ENCODE results near the gene IGFL2. TPM values are rescaled to one million over a fixed set of nuclear protein-coding genes. Genes with fewer than 3 reads are reported as not detected.
"Not testable (repeated sequence)": the region's sequence is repeated elsewhere in the genome, so short reads cannot be mapped to it uniquely, and the experiment has no call there.

IGFL2 gene
- total RNA-seq, 1 donor from 2014 or later, result 9.8 TPM

GRCh38 chr19:46182476-46182875, 34.4 kb downstream of the IGFL2 start:
- H3K9ac ChIP-seq (ENCODE audit: low read length), result no peak overlapping the region
- Mint-ChIP-seq H3K4me1 (ENCODE audit: low read depth, unreplicated experiment) (peaks cover 51% of the 10 kb centered on the region), H3K4me3 (ENCODE audit: unreplicated experiment) (no peak overlapping the region), H3K9me3 (ENCODE audit: unreplicated experiment) (peaks cover 7% of the 10 kb centered on the region), H3K27ac (ENCODE audit: unreplicated experiment) (peak overlapping the region; percentile 78), H3K27me3 (ENCODE audit: low read depth, unreplicated experiment) (no peaks in the 10 kb centered on the region), H3K36me3 (ENCODE audit: low read depth, unreplicated experiment) (peaks cover 2% of the 10 kb centered on the region)
- H3K79me2 ChIP-seq (ENCODE audit: insufficient read depth, low read length), result no peaks in the 10 kb centered on the region
- no peak for FAIRE-seq
- no peaks in the 10 kb centered on the region for H3K9me3 ChIP-seq (ENCODE audit: insufficient read depth, low read depth, low read length)
- H3K27ac ChIP-seq (ENCODE audit: low read depth, low read length), result no peak overlapping the region
- H4K20me1 ChIP-seq (ENCODE audit: insufficient read depth, low read length), result no peaks in the 10 kb centered on the region
- H3K36me3 ChIP-seq (ENCODE audit: insufficient read depth, low read length), result no peaks in the 10 kb centered on the region
- H3K27me3 ChIP-seq (ENCODE audit: insufficient read depth, low read length), result peaks cover 10% of the 10 kb centered on the region
- no peak overlapping the region for H3K4me3 ChIP-seq (ENCODE audit: insufficient read depth, low read depth, low read length)
- no peak overlapping the region for H3K4me2 ChIP-seq (ENCODE audit: low read length)
- H2AFZ ChIP-seq (ENCODE audit: low read depth, low read length), result peak overlapping the region; percentile 16
- TF ChIP-seq EZH2 (IDR thresholded peaks at IDR 0.05; ENCODE audit: insufficient read depth, low read length), result no peak
- H3K4me1 ChIP-seq (ENCODE audit: insufficient read depth, low read length), result peaks cover 20% of the 10 kb centered on the region
- no peak for DNase-seq (ENCODE audit: low read depth)

- H3K4me2 ChIP-seq (ENCODE audit: low read length), result peak overlapping the region; percentile 21
- H3K27me3 Mint-ChIP-seq (ENCODE audit: low read depth, unreplicated experiment); H3K36me3 ChIP-seq (ENCODE audit: insufficient read depth, low read length); H3K79me2 ChIP-seq (ENCODE audit: insufficient read depth, low read length); H3K36me3 Mint-ChIP-seq (ENCODE audit: low read depth, unreplicated experiment); FAIRE-seq; H3K4me3 ChIP-seq (ENCODE audit: insufficient read depth, low read depth, low read length); H3K9me3 ChIP-seq (ENCODE audit: insufficient read depth, low read depth, low read length); H4K20me1 ChIP-seq (ENCODE audit: insufficient read depth, low read length); H3K9me3 Mint-ChIP-seq (ENCODE audit: unreplicated experiment): not testable (repeated sequence)
- peak; percentile 87 for DNase-seq (ENCODE audit: low read depth)
- H3K9ac ChIP-seq (ENCODE audit: low read length), result peak overlapping the region; percentile 65
- H3K4me1 ChIP-seq (ENCODE audit: insufficient read depth, low read length), result peaks cover 20% of the 10 kb centered on the region
- H3K4me1 Mint-ChIP-seq (ENCODE audit: low read depth, unreplicated experiment), result peaks cover 55% of the 10 kb centered on the region
- H3K27ac Mint-ChIP-seq (ENCODE audit: unreplicated experiment), result peak overlapping the region; percentile 99
- peaks cover 18% of the 10 kb centered on the region for H3K27me3 ChIP-seq (ENCODE audit: insufficient read depth, low read length)
- peak overlapping the region; percentile 56 for H3K4me3 Mint-ChIP-seq (ENCODE audit: unreplicated experiment)
- peak overlapping the region; percentile 82 for H3K27ac ChIP-seq (ENCODE audit: low read depth, low read length)
- H2AFZ ChIP-seq (ENCODE audit: low read depth, low read length), result peak overlapping the region; percentile 8
These were observed 37.0 kb downstream of the IGFL2 start for GRCh38 chr19:46184775-46185710.

DNA sequence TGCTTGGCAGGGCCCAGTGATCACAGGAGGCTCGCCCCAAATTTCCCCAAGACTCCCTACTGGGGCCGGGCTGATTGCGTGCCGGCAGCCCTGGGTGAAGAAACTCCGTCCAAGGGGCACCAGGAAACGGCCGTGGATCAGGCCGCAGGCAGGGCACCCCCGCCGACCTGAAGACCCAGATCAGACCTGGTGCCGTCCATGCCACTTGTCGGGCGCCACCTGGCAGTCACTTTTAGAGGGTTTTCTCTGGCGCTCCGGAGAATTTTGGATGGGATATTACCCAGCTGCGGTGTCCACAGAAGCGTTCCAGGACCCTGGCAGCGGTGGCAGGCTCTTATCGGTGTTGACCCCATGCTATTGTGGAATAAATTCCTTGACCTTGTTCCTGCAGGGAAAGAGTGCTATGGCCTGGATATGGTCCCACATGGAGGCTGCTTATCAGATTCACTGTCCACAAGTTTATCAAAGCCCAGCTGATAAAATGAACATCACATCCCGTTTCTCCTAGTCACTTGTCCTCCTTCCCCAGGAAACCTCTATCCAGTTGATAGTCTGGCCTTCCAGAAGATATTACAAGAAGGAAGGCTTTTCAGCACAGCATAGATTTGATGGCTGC, 38.2 kb downstream of the IGFL2 start:
- Histone ChIP-seq H3K9ac (ENCODE audit: low read length) (no peak overlapping the region), H3K9me3 (ENCODE audit: insufficient read depth, low read depth, low read length) (no peaks in the 10 kb centered on the region), H3K36me3 (ENCODE audit: insufficient read depth, low read length) (no peaks in the 10 kb centered on the region), H3K27me3 (ENCODE audit: insufficient read depth, low read length) (peaks cover 29% of the 10 kb centered on the region), H3K27ac (ENCODE audit: low read depth, low read length) (no peak overlapping the region), H3K4me2 (ENCODE audit: low read length) (no peak overlapping the region), H2AFZ (ENCODE audit: low read depth, low read length) (no peak overlapping the region), H3K4me3 (ENCODE audit: insufficient read depth, low read depth, low read length) (no peak overlapping the region), H3K79me2 (ENCODE audit: insufficient read depth, low read length) (no peaks in the 10 kb centered on the region), H3K4me1 (ENCODE audit: insufficient read depth, low read length) (peaks cover 12% of the 10 kb centered on the region), H4K20me1 (ENCODE audit: insufficient read depth, low read length) (no peaks in the 10 kb centered on the region)
- peaks cover 57% of the 10 kb centered on the region for H3K4me1 Mint-ChIP-seq (ENCODE audit: low read depth, unreplicated experiment)
- peaks cover 4% of the 10 kb centered on the region for H3K27me3 Mint-ChIP-seq (ENCODE audit: low read depth, unreplicated experiment)
- peaks cover 4% of the 10 kb centered on the region for H3K9me3 Mint-ChIP-seq (ENCODE audit: unreplicated experiment)
- no peak for DNase-seq (ENCODE audit: low read depth)
- H3K4me3 Mint-ChIP-seq (ENCODE audit: unreplicated experiment), result no peak overlapping the region
- peak overlapping the region; percentile 99 for H3K27ac Mint-ChIP-seq (ENCODE audit: unreplicated experiment)
- no peak for FAIRE-seq
- TF ChIP-seq EZH2 (IDR thresholded peaks at IDR 0.05; ENCODE audit: insufficient read depth, low read length), result no peak
- TF ChIP-seq CTCF (IDR thresholded peaks at IDR 0.05; ENCODE audit: insufficient read depth, low read depth, low read length), result no peak
- peaks cover 3% of the 10 kb centered on the region for H3K36me3 Mint-ChIP-seq (ENCODE audit: low read depth, unreplicated experiment)

All from astrocyte (in vitro differentiated cells and primary cell).